ENCODE results near the gene SRR.

The SRR gene

DNA sequence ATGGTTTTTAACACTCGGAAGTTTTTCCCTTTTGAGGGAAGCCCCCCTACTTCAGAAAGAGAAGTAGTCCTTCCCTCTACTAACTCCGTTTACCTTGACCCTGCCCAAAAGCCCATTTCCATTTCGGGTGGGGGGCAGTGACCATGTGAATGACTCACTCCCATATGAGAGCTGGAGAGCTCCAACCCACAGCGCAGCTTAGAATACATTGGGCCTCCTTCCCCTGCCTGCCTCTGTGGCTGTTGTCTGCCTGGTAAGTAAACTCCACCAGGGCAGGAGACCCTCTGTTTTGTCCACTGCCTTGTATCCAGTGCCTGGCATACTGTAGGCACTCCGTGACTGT is 34.5 kb downstream of the SRR start:
- ATAC-seq = no peak
- no peak for TF ChIP-seq ZNF8 (CRISPR knock-in tag; IDR thresholded peaks at IDR 0.05)
- TF ChIP-seq SNAI2 (CRISPR knock-in tag; IDR thresholded peaks at IDR 0.05) = no peak
- no peak for TF ChIP-seq ESRRG (CRISPR knock-in tag; IDR thresholded peaks at IDR 0.05)
- TF ChIP-seq TOX (CRISPR knock-in tag; IDR thresholded peaks at IDR 0.05; ENCODE audit: borderline replicate concordance) = no peak
- no peak for TF ChIP-seq ISL1 (CRISPR knock-in tag; IDR thresholded peaks at IDR 0.05)
- no peak for TF ChIP-seq PPARA (CRISPR knock-in tag; IDR thresholded peaks at IDR 0.05; ENCODE audit: borderline replicate concordance)
- TF ChIP-seq, protein P1, sequence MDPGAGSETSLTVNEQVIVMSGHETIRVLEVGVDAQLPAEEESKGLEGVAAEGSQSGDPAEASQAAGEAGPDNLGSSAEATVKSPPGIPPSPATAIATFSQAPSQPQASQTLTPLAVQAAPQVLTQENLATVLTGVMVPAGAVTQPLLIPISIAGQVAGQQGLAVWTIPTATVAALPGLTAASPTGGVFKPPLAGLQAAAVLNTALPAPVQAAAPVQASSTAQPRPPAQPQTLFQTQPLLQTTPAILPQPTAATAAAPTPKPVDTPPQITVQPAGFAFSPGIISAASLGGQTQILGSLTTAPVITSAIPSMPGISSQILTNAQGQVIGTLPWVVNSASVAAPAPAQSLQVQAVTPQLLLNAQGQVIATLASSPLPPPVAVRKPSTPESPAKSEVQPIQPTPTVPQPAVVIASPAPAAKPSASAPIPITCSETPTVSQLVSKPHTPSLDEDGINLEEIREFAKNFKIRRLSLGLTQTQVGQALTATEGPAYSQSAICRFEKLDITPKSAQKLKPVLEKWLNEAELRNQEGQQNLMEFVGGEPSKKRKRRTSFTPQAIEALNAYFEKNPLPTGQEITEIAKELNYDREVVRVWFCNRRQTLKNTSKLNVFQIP (CRISPR knock-in tag; IDR thresholded peaks at IDR 0.05; ENCODE audit: borderline replicate concordance, low read depth) = no peak
- TF ChIP-seq, protein P2, sequence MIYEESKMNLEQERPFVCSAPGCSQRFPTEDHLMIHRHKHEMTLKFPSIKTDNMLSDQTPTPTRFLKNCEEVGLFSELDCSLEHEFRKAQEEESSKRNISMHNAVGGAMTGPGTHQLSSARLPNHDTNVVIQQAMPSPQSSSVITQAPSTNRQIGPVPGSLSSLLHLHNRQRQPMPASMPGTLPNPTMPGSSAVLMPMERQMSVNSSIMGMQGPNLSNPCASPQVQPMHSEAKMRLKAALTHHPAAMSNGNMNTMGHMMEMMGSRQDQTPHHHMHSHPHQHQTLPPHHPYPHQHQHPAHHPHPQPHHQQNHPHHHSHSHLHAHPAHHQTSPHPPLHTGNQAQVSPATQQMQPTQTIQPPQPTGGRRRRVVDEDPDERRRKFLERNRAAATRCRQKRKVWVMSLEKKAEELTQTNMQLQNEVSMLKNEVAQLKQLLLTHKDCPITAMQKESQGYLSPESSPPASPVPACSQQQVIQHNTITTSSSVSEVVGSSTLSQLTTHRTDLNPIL (CRISPR knock-in tag; IDR thresholded peaks at IDR 0.05; ENCODE audit: low read depth) = no peak
- TF ChIP-seq ZNF565 (CRISPR knock-in tag; conservative IDR thresholded peaks at IDR 0.05; ENCODE audit: low read depth) = no peak
- TF ChIP-seq ZNF70 (CRISPR knock-in tag; IDR thresholded peaks at IDR 0.05) = no peak
- TF ChIP-seq, protein P3, sequence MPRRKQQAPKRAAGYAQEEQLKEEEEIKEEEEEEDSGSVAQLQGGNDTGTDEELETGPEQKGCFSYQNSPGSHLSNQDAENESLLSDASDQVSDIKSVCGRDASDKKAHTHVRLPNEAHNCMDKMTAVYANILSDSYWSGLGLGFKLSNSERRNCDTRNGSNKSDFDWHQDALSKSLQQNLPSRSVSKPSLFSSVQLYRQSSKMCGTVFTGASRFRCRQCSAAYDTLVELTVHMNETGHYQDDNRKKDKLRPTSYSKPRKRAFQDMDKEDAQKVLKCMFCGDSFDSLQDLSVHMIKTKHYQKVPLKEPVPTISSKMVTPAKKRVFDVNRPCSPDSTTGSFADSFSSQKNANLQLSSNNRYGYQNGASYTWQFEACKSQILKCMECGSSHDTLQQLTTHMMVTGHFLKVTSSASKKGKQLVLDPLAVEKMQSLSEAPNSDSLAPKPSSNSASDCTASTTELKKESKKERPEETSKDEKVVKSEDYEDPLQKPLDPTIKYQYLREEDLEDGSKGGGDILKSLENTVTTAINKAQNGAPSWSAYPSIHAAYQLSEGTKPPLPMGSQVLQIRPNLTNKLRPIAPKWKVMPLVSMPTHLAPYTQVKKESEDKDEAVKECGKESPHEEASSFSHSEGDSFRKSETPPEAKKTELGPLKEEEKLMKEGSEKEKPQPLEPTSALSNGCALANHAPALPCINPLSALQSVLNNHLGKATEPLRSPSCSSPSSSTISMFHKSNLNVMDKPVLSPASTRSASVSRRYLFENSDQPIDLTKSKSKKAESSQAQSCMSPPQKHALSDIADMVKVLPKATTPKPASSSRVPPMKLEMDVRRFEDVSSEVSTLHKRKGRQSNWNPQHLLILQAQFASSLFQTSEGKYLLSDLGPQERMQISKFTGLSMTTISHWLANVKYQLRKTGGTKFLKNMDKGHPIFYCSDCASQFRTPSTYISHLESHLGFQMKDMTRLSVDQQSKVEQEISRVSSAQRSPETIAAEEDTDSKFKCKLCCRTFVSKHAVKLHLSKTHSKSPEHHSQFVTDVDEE (CRISPR knock-in tag; IDR thresholded peaks at IDR 0.05) = no peak
- TF ChIP-seq ARNTL (CRISPR knock-in tag; IDR thresholded peaks at IDR 0.05; ENCODE audit: borderline replicate concordance, low read depth) = no peak
- TF ChIP-seq ZC3H10 (CRISPR knock-in tag; IDR thresholded peaks at IDR 0.05) = no peak
- no peak for TF ChIP-seq CSDC2 (CRISPR knock-in tag; IDR thresholded peaks at IDR 0.05)
- TF ChIP-seq, protein P4, sequence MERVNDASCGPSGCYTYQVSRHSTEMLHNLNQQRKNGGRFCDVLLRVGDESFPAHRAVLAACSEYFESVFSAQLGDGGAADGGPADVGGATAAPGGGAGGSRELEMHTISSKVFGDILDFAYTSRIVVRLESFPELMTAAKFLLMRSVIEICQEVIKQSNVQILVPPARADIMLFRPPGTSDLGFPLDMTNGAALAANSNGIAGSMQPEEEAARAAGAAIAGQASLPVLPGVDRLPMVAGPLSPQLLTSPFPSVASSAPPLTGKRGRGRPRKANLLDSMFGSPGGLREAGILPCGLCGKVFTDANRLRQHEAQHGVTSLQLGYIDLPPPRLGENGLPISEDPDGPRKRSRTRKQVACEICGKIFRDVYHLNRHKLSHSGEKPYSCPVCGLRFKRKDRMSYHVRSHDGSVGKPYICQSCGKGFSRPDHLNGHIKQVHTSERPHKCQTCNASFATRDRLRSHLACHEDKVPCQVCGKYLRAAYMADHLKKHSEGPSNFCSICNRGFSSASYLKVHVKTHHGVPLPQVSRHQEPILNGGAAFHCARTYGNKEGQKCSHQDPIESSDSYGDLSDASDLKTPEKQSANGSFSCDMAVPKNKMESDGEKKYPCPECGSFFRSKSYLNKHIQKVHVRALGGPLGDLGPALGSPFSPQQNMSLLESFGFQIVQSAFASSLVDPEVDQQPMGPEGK (CRISPR knock-in tag; IDR thresholded peaks at IDR 0.05; ENCODE audit: borderline replicate concordance) = no peak
- TF ChIP-seq, protein P5, sequence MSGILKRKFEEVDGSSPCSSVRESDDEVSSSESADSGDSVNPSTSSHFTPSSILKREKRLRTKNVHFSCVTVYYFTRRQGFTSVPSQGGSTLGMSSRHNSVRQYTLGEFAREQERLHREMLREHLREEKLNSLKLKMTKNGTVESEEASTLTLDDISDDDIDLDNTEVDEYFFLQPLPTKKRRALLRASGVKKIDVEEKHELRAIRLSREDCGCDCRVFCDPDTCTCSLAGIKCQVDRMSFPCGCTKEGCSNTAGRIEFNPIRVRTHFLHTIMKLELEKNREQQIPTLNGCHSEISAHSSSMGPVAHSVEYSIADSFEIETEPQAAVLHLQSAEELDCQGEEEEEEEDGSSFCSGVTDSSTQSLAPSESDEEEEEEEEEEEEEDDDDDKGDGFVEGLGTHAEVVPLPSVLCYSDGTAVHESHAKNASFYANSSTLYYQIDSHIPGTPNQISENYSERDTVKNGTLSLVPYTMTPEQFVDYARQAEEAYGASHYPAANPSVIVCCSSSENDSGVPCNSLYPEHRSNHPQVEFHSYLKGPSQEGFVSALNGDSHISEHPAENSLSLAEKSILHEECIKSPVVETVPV (CRISPR knock-in tag; IDR thresholded peaks at IDR 0.05) = no peak
- no peak for TF ChIP-seq ZFP30 (CRISPR knock-in tag; IDR thresholded peaks at IDR 0.05)

DNA sequence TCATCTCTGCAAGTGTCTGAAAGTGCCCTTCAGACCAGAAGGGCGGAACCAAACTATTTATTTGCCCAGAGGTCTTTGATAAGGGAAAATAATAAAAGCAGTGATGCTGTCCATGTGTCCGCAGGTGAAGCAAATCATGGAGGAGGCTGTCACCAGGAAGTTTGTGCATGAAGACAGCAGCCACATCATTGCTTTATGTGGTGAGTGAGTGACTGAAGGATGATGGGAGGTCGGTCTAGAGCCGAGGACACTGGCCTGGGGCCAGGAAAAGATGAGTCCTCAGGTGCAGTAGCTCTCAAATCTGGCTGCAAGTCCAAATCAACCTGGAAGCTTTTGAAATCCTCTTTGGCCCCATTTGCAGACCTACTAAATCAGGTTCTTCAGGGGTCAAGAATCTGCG is 39.7 kb downstream of the SRR start:
- TF ChIP-seq TOX (CRISPR knock-in tag; IDR thresholded peaks at IDR 0.05; ENCODE audit: borderline replicate concordance) = no peak
- TF ChIP-seq ARNTL (CRISPR knock-in tag; IDR thresholded peaks at IDR 0.05; ENCODE audit: borderline replicate concordance, low read depth) = no peak
- TF ChIP-seq ESRRG (CRISPR knock-in tag; IDR thresholded peaks at IDR 0.05) = no peak
- TF ChIP-seq ZFP3 (CRISPR knock-in tag; IDR thresholded peaks at IDR 0.05) = no peak
- no peak for TF ChIP-seq TCF4 (CRISPR knock-in tag; IDR thresholded peaks at IDR 0.05; ENCODE audit: borderline replicate concordance)
- no peak for TF ChIP-seq OSR1 (CRISPR knock-in tag; IDR thresholded peaks at IDR 0.05)
- TF ChIP-seq ZNF70 (CRISPR knock-in tag; IDR thresholded peaks at IDR 0.05) = no peak
- TF ChIP-seq, protein P2 (CRISPR knock-in tag; IDR thresholded peaks at IDR 0.05; ENCODE audit: low read depth) = no peak
- no peak for TF ChIP-seq CSDC2 (CRISPR knock-in tag; IDR thresholded peaks at IDR 0.05)
- TF ChIP-seq, protein P3 (CRISPR knock-in tag; IDR thresholded peaks at IDR 0.05) = no peak
- no peak for ATAC-seq
